Neural progenitor cell (in vitro differentiated cells): ENCODE measurements around the gene ARL16.

Experiments used
- CTCF ChIP-seq: fragments of 200-600 bp; sonication (generic); IDR thresholded peaks from 2 replicates; pipeline ENCODE4 v1.5.1; 2017; ENCODE audit warnings: antibody characterized with exemption, mild to moderate bottlenecking
- EZH2 ChIP-seq: fragments of 200-600 bp; sonication (generic); IDR thresholded peaks from 2 replicates; pipeline ENCODE4 v1.6.1; 2017; ENCODE audit warnings: antibody characterized with exemption, mild to moderate bottlenecking, moderate library complexity
- EZH2phosphoT487 ChIP-seq: fragments of 200-600 bp; sonication (generic); IDR thresholded peaks from 2 replicates; pipeline ENCODE4 v1.6.1; 2017; ENCODE audit warnings: antibody characterized with exemption

DNA sequence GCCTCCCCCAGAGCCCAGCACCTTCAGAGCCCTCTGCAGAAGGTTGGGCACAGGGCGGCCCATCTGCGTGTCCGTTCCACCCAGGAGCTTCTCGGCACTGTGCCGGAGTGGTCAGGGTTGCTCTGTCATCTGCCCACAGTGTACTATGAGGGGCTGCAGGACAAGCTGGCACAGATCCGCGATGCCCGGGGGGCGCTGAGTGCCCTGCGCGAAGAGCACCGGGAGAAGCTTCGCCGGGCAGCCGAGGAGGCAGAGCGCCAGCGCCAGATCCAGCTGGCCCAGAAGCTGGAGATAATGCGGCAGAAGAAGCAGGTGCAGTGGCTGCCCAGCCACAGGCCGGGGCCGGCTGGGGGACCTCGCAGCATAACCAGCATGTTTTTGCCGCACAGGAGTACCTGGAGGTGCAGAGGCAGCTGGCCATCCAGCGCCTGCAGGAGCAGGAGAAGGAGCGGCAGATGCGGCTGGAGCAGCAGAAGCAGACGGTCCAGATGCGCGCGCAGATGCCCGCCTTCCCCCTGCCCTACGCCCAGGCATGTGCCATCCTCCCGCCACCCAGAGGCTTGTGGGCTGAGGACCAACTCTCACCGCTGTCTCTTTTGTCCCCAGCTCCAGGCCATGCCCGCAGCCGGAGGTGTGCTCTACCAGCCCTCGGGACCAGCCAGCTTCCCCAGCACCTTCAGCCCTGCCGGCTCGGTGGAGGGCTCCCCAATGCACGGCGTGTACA, 12.8 kb upstream of the ARL16 start:
- TF ChIP-seq CTCF, result no peak
- no peak for TF ChIP-seq EZH2phosphoT487
- TF ChIP-seq EZH2, result no peak
